GM18498 (cell line): Measurements from ENCODE around the gene GLI3.

ENCODE experiments used
- ATAC-seq: cut with Tn5 transposase; IDR thresholded peaks from one replicate; pipeline ENCODE4 v1.9.1; 2021; ENCODE audit warnings: mild to moderate bottlenecking, moderate library complexity; ENCODE audit not compliant: unreplicated experiment

Gene GLI3

GRCh38 chr7:42176724-42177101, 60.3 kb downstream of the GLI3 start:
- ATAC-seq, result no peak

GRCh38 chr7:42175834-42176723, 60.9 kb downstream of the GLI3 start:
- ATAC-seq, result no peak

GRCh38 chr7:42174391-42174912, 62.6 kb downstream of the GLI3 start:
- ATAC-seq, result no peak

GRCh38 chr7:42170724-42171123, 66.3 kb downstream of the GLI3 start:
- ATAC-seq, result no peak

- no peak for ATAC-seq
Measured at GRCh38 chr7:42168512-42168911, 68.5 kb downstream of the GLI3 start.

GRCh38 chr7:42167631-42168236, 69.3 kb downstream of the GLI3 start:
- ATAC-seq, result no peak

GRCh38 chr7:42167206-42167605, 69.8 kb downstream of the GLI3 start:
- no peak for ATAC-seq

GRCh38 chr7:42164881-42165428, 72.1 kb downstream of the GLI3 start:
- no peak for ATAC-seq

GRCh38 chr7:42162560-42163325, 74.3 kb downstream of the GLI3 start:
- ATAC-seq, result no peak

- no peak for ATAC-seq
Measured at GRCh38 chr7:42161719-42162118, 75.3 kb downstream of the GLI3 start.

GRCh38 chr7:42161110-42161509, 75.9 kb downstream of the GLI3 start:
- no peak for ATAC-seq

GRCh38 chr7:42159130-42159529, 77.9 kb downstream of the GLI3 start:
- no peak for ATAC-seq

GRCh38 chr7:42156967-42157721, 79.9 kb downstream of the GLI3 start:
- ATAC-seq, result no peak

GRCh38 chr7:42156291-42156865, 80.6 kb downstream of the GLI3 start:
- no peak for ATAC-seq

- ATAC-seq, result no peak
Measured at GRCh38 chr7:42155584-42156290, 81.3 kb downstream of the GLI3 start.

GRCh38 chr7:42154173-42154572, 82.8 kb downstream of the GLI3 start:
- ATAC-seq, result no peak

GRCh38 chr7:42152329-42153205, 84.4 kb downstream of the GLI3 start:
- no peak for ATAC-seq

GRCh38 chr7:42151309-42151708, 85.7 kb downstream of the GLI3 start:
- no peak for ATAC-seq
